H1 (cell line): ENCODE measurements around the gene PRDX3. TPM values are rescaled to one million over a fixed set of nuclear protein-coding genes. Genes with fewer than 3 reads are reported as not detected.

Source experiments
- CTCF ChIA-PET: fragments of 300-600 bp; sonication (Branson Sonifier 250); formaldehyde crosslinking; loops from one replicate; lab custom pipeline; 2021; ENCODE audit not compliant: partially characterized antibody; lab: Charles Lee
- POLR2A ChIA-PET: fragments of 300-600 bp; sonication (Branson Sonifier 250); formaldehyde crosslinking; loops from one replicate; lab custom pipeline; 2021; ENCODE audit warnings: inconsistent platforms; ENCODE audit not compliant: partially characterized antibody; lab: Charles Lee
- DNase-seq, 2 experiments: peaks; one replicate each; pipeline versions ENCODE4 v3.0.0 to v3.0.0-alpha.2; 2010 to 2022; ENCODE audit warnings: low spot score in 2 of 2, low read depth in 1 of 2, mixed read lengths in 1 of 2
- FAIRE-seq: peaks from 2 replicates; lab custom pipeline; 2011; peaks lifted over from hg19 to GRCh38; lab: Jason Lieb, UNC
- H2AFZ ChIP-seq: 2 replicates; pipeline ENCODE4 v1.8.1; 2012; ENCODE audit warnings: low read length, inconsistent platforms
- H2AK5ac ChIP-seq: 2 replicates; pipeline ENCODE4 v1.6.1; 2013; ENCODE audit warnings: low read depth, low read length
- H2BK120ac ChIP-seq: replicated peaks from 2 replicates; pipeline ENCODE3; 2013; ENCODE audit warnings: low read depth, low read length, inconsistent platforms
- H2BK12ac ChIP-seq: 2 replicates; pipeline ENCODE4 v1.6.1; 2013; ENCODE audit warnings: low read depth, low read length
- H2BK15ac ChIP-seq: 2 replicates; pipeline ENCODE4 v1.6.1; 2013; ENCODE audit warnings: low read length
- H2BK20ac ChIP-seq: 2 replicates; pipeline ENCODE4 v1.6.1; 2013; ENCODE audit warnings: low read length
- H2BK5ac ChIP-seq: 2 replicates; pipeline ENCODE4 v1.6.1; 2013; ENCODE audit warnings: low read depth, low read length
- H3K14ac ChIP-seq: 2 replicates; pipeline ENCODE4 v1.6.1; 2013; ENCODE audit warnings: inconsistent platforms; ENCODE audit not compliant: insufficient read length
- H3K18ac ChIP-seq: 2 replicates; pipeline ENCODE4 v1.6.1; 2013; ENCODE audit warnings: low read length; ENCODE audit errors: extremely low read depth
- H3K23ac ChIP-seq: 2 replicates; pipeline ENCODE4 v1.6.1; 2013; ENCODE audit warnings: inconsistent platforms; ENCODE audit not compliant: insufficient read length
- H3K23me2 ChIP-seq: 2 replicates; pipeline ENCODE4 v1.6.1; 2013; ENCODE audit warnings: low read depth, low read length
- H3K27ac ChIP-seq: 2 replicates; pipeline ENCODE4 v1.6.1; 2011; ENCODE audit warnings: low read depth, low read length, inconsistent platforms
- H3K27me3 ChIP-seq, 4 experiments: replicated peaks in 1 of 4; 1 replicate in 1 of 4; 2 replicates in 3 of 4; pipeline versions ENCODE4 v1.6.1 to v1.8.1; 2011 to 2013; ENCODE audit warnings: low read length in 3 of 4, mild to moderate bottlenecking in 3 of 4, inconsistent platforms in 2 of 4, mixed read lengths in 2 of 4, moderate library complexity in 1 of 4; ENCODE audit not compliant: control insufficient read depth in 3 of 4, insufficient read depth in 3 of 4; ENCODE audit errors: extremely low read depth in 1 of 4
- H3K36me3 ChIP-seq, 4 experiments: 2 replicates each; pipeline versions ENCODE4 v1.6.1 to v1.8.1; 2011 to 2013; ENCODE audit warnings: mild to moderate bottlenecking in 4 of 4, low read length in 3 of 4, moderate library complexity in 2 of 4, control low read depth in 1 of 4, inconsistent platforms in 1 of 4; ENCODE audit not compliant: insufficient read depth in 4 of 4, control insufficient read depth in 2 of 4
- H3K4ac ChIP-seq: replicated peaks from 2 replicates; pipeline ENCODE3; 2013; ENCODE audit warnings: low read length, low read depth, mixed read lengths, inconsistent platforms; ENCODE audit not compliant: insufficient read length
- H3K4me1 ChIP-seq, 4 experiments: replicated peaks in 1 of 4; 1 replicate in 1 of 4; 2 replicates in 3 of 4; pipeline versions ENCODE4 v1.6.1 to v1.8.1; 2011 to 2013; ENCODE audit warnings: low read length in 3 of 4, inconsistent platforms in 2 of 4, mixed read lengths in 1 of 4; ENCODE audit not compliant: insufficient read depth in 4 of 4, control insufficient read depth in 3 of 4
- H3K4me2 ChIP-seq, 2 experiments: 2 replicates each; pipeline versions ENCODE4 v1.6.1 to v1.8.1; 2011 to 2013; ENCODE audit warnings: low read depth in 2 of 2, low read length in 2 of 2, control low read depth in 1 of 2, inconsistent platforms in 1 of 2, mild to moderate bottlenecking in 1 of 2; ENCODE audit not compliant: insufficient read depth in 1 of 2
- H3K4me3 ChIP-seq, 4 experiments: fragments of 200-600, 300-600 bp in 1 of 4; sonication (generic), shearing (Covaris generic), sonication (Bioruptor Twin) in 1 of 4; 2 replicates each; pipeline versions ENCODE4 v1.5.1 to v1.8.1; 2011 to 2016; ENCODE audit warnings: low read length in 4 of 4, low read depth in 3 of 4, control low read depth in 2 of 4, inconsistent platforms in 2 of 4, mild to moderate bottlenecking in 2 of 4, mixed read lengths in 1 of 4, moderate library complexity in 1 of 4; ENCODE audit not compliant: insufficient read depth in 2 of 4; ENCODE audit errors: extremely low read depth in 1 of 4
- H3K56ac ChIP-seq: replicated peaks from 2 replicates; pipeline ENCODE3; 2013; ENCODE audit warnings: low read depth, mild to moderate bottlenecking, mixed read lengths, low read length, inconsistent platforms; ENCODE audit not compliant: insufficient read length
- H3K79me1 ChIP-seq: 2 replicates; pipeline ENCODE4 v1.6.1; 2013; ENCODE audit warnings: low read depth, low read length, control low read depth
- H3K79me2 ChIP-seq, 2 experiments: 2 replicates each; pipeline versions ENCODE4 v1.6.1 to v1.8.1; 2012 to 2013; ENCODE audit warnings: low read length in 2 of 2, mild to moderate bottlenecking in 2 of 2, inconsistent platforms in 1 of 2; ENCODE audit not compliant: insufficient read depth in 2 of 2, control insufficient read depth in 1 of 2
- H3K9ac ChIP-seq, 4 experiments: replicated peaks in 1 of 4; 1 replicate in 1 of 4; 2 replicates in 3 of 4; pipeline versions ENCODE4 v1.6.1 to v1.8.1; 2011 to 2013; ENCODE audit warnings: low read depth in 3 of 4, low read length in 3 of 4, control low read depth in 2 of 4, mild to moderate bottlenecking in 2 of 4, moderate library complexity in 2 of 4, inconsistent platforms in 1 of 4; ENCODE audit errors: extremely low read depth in 1 of 4
- H3K9me3 ChIP-seq, 2 experiments: 2 replicates each; pipeline versions ENCODE4 v1.6.1 to v1.8.1; 2012 to 2013; ENCODE audit warnings: mild to moderate bottlenecking in 2 of 2, moderate library complexity in 2 of 2, control low read depth in 1 of 2, inconsistent platforms in 1 of 2, low read depth in 1 of 2, low read length in 1 of 2, mixed read lengths in 1 of 2; ENCODE audit not compliant: insufficient read depth in 2 of 2
- H4K20me1 ChIP-seq, 2 experiments: replicated peaks in 1 of 2; 2 replicates each; pipeline versions ENCODE3 to v1.8.1; 2011 to 2013; ENCODE audit warnings: inconsistent platforms in 2 of 2, low read length in 2 of 2, mild to moderate bottlenecking in 1 of 2; ENCODE audit not compliant: insufficient read depth in 2 of 2, control insufficient read depth in 1 of 2
- H4K5ac ChIP-seq: 2 replicates; pipeline ENCODE4 v1.6.1; 2013; ENCODE audit warnings: low read length, low read depth, mixed read lengths, inconsistent platforms; ENCODE audit not compliant: insufficient read length
- H4K8ac ChIP-seq: 2 replicates; pipeline ENCODE4 v1.8.0; 2013; ENCODE audit warnings: mild to moderate bottlenecking, moderate library complexity, low read length, inconsistent platforms; ENCODE audit not compliant: insufficient read depth; ENCODE audit errors: extremely low read depth
- H4K91ac ChIP-seq: replicated peaks from 2 replicates; pipeline ENCODE3; 2013; ENCODE audit warnings: low read length, mixed read lengths, inconsistent platforms; ENCODE audit not compliant: insufficient read length
- ATF2 ChIP-seq: IDR thresholded peaks from 2 replicates; pipeline ENCODE4 v1.6.1; 2012; ENCODE audit warnings: low read length, inconsistent platforms
- E2F6 ChIP-seq: IDR thresholded peaks from 2 replicates; pipeline ENCODE4 v1.6.1; 2012; ENCODE audit warnings: inconsistent platforms
- FOSL1 ChIP-seq: IDR thresholded peaks from 2 replicates; pipeline ENCODE4 v1.6.1; 2011; ENCODE audit warnings: mild to moderate bottlenecking, low read depth, low read length, moderate library complexity; ENCODE audit not compliant: insufficient read depth
- HDAC2 ChIP-seq, 2 experiments: fragments of 300-600 bp in 1 of 2; sonication (generic) in 1 of 2; IDR thresholded peaks; 2 replicates each; pipeline ENCODE4 v1.6.1; 2011 to 2012; ENCODE audit warnings: low read depth in 2 of 2, low read length in 2 of 2, mild to moderate bottlenecking in 2 of 2, moderate library complexity in 2 of 2, borderline replicate concordance in 1 of 2, inconsistent platforms in 1 of 2
- KDM1A ChIP-seq: fragments of 200-600, 300-600 bp; sonication (generic); IDR thresholded peaks from 2 replicates; pipeline ENCODE4 v1.7.1; 2016; ENCODE audit warnings: mild to moderate bottlenecking, low read length, borderline replicate concordance
- KDM4A ChIP-seq: IDR thresholded peaks from one replicate; pipeline ENCODE4 v1.7.1; 2012; ENCODE audit warnings: low read depth, mild to moderate bottlenecking, moderate library complexity, low read length, inconsistent platforms; ENCODE audit not compliant: severe bottlenecking
- SP2 ChIP-seq: IDR thresholded peaks from 2 replicates; pipeline ENCODE4 v1.6.1; 2012; ENCODE audit warnings: mild to moderate bottlenecking, low read length, inconsistent platforms
- SRF ChIP-seq: IDR thresholded peaks from 2 replicates; pipeline ENCODE4 v1.6.1; 2011; ENCODE audit warnings: mild to moderate bottlenecking, low read depth, low read length, moderate library complexity
- TEAD4 ChIP-seq: IDR thresholded peaks from 2 replicates; pipeline ENCODE4 v1.6.1; 2012; ENCODE audit warnings: low read depth, low read length, inconsistent platforms, mixed read lengths
- YY1 ChIP-seq: IDR thresholded peaks from 2 replicates; pipeline ENCODE4 v1.6.1; 2011; ENCODE audit warnings: low read depth, mild to moderate bottlenecking, low read length
- WGBS, 2 experiments: shearing (Covaris generic) in 1 of 2; methylation state at CpG; one replicate each; pipeline versions ENCODE4 v1.1.6 to v1.1.7; 2013 to 2015; ENCODE audit warnings: low lambda C conversion rate in 2 of 2, mixed read lengths in 2 of 2, inconsistent platforms in 1 of 2, low coverage in 1 of 2, missing lambda C conversion rate in 1 of 2; ENCODE audit not compliant: insufficient replicate concordance in 2 of 2, insufficient coverage in 1 of 2, insufficient read length in 1 of 2; ENCODE audit errors: extremely low coverage in 1 of 2, missing lambda C conversion rate in 1 of 2; 5-methylcytosine and 5-hydroxymethylcytosine counted together
- polyA plus RNA-seq, 7 experiments: library from polyadenylated mRNA; depleted of rRNA in 3 of 7; stranded (reverse) in 5 of 7; unstranded in 2 of 7; fragments of >200 nt in 5 of 7; fragments of 200-250 nt in 2 of 7; gene quantifications; 1 replicate in 5 of 7; 2 replicates in 1 of 7; 4 replicates in 1 of 7; pipeline versions ENCODE4 v1.2.1 to v1.2.3, GENCODE V29; 2011 to 2013; ENCODE audit warnings: missing spikeins in 2 of 7, mixed read lengths in 2 of 7
- total RNA-seq: library from RNA; stranded (reverse); fragmentation: NEBNext Ultra II Directional; extraction: Animal tissue kit (Norgen Biotek cat#: 25700); gene quantifications from 2 replicates; pipeline ENCODE4 v1.2.1, GENCODE V29; 2021

PRDX3 gene
- total and polyA plus RNA-seq, 2 of the 8 experiments (the other 6 are each of a cell fraction or from before 2014, with no cell fraction given), result 201 to 208 TPM

- Histone ChIP-seq H3K23ac (no peak overlapping the region), H2BK20ac (no peak overlapping the region), H4K91ac (no peak overlapping the region)
- DNase-seq, result no peak
- no peak for FAIRE-seq
- no peak for TF ChIP-seq FOSL1
- no peak for TF ChIP-seq HDAC2 (IDR thresholded peaks at IDR 0.05; ENCODE audit: borderline replicate concordance in 1 of 2, low read depth in 2 of 2, low read length in 2 of 2)
- no peak for TF ChIP-seq SRF
- TF ChIP-seq ATF2, result no peak
- TF ChIP-seq YY1, result no peak
- TF ChIP-seq SP2, result no peak
- TF ChIP-seq E2F6, result no peak
- no peak for TF ChIP-seq KDM1A
- TF ChIP-seq KDM4A, result no peak
- no peak for TF ChIP-seq TEAD4
- TF ChIP-seq, all 59 proteins: peak for 0
- H3K9me3 ChIP-seq, result no peaks in the 10 kb centered on the region
- no peaks in the 10 kb centered on the region for H3K23me2 ChIP-seq
- H3K4ac ChIP-seq, result no peak overlapping the region
- no peaks in the 10 kb centered on the region for H3K27me3 ChIP-seq
- H3K4me2 ChIP-seq, result no peak overlapping the region
- no peak overlapping the region for H2AFZ ChIP-seq
- H2BK15ac ChIP-seq, result no peak overlapping the region
- H3K4me1 ChIP-seq, result no peaks in the 10 kb centered on the region
- no peak overlapping the region for H4K8ac ChIP-seq
- POLR2A ChIA-PET, result no interaction called here
- H3K36me3 ChIP-seq, result no peaks in the 10 kb centered on the region
- no peak overlapping the region for H3K4me3 ChIP-seq
- no peak overlapping the region for H3K9ac ChIP-seq
- H3K14ac ChIP-seq, result no peak overlapping the region
- no peak overlapping the region for H2BK12ac ChIP-seq
- no peaks in the 10 kb centered on the region for H3K79me1 ChIP-seq
- H4K20me1 ChIP-seq, result no peaks in the 10 kb centered on the region
- 85% methylated on average over 3 of the region's 4 CpGs; no CpG with 5 or more reads in 1 of the 2 experiments for WGBS, 2 experiments
- H2AK5ac ChIP-seq, result no peak overlapping the region
- H2BK5ac ChIP-seq, result no peak overlapping the region
- no peaks in the 10 kb centered on the region for H3K79me2 ChIP-seq
- no peak overlapping the region for H2BK120ac ChIP-seq
- no peak overlapping the region for H3K18ac ChIP-seq
- no peak overlapping the region for H4K5ac ChIP-seq
- no peak overlapping the region for H3K27ac ChIP-seq
- H3K56ac ChIP-seq, result no peak overlapping the region
- CTCF ChIA-PET, result interaction anchor here (1.8 kb wide), 1 partner anchor 52 kb away, joined by 6 read pairs; no protein-coding TSS in a partner anchor
Observed at GRCh38 chr10:119191881-119192280, 13.3 kb upstream of the PRDX3 start.
